Ovary (tissue), 3 donors: ENCODE results near the gene CCL2.

Experiments
- EP300 ChIP-seq: sonication (generic); formaldehyde crosslinking; IDR thresholded peaks from one replicate; pipeline ENCODE4 v1.6.1; 2017; ENCODE audit warnings: antibody characterized with exemption
- POLR2A ChIP-seq: fragments of 450-650 bp; IDR thresholded peaks from one replicate; pipeline ENCODE4 v1.6.1; 2017; ENCODE audit warnings: antibody characterized with exemption, mild to moderate bottlenecking, moderate library complexity
- TF ChIP-seq, protein P1 (sequence below), 3 donors: fragments of 450-650 bp in 2 of 3; fragments of 200-600 bp in 1 of 3; IDR thresholded peaks; one replicate each; pipeline versions ENCODE4 v1.5.1 to v1.8.0; 2016 to 2022; ENCODE audit warnings: antibody characterized with exemption in 3 of 3, mild to moderate bottlenecking in 1 of 3
- donor health status: DM: no; HTN: no; CAD: no.

DNA sequence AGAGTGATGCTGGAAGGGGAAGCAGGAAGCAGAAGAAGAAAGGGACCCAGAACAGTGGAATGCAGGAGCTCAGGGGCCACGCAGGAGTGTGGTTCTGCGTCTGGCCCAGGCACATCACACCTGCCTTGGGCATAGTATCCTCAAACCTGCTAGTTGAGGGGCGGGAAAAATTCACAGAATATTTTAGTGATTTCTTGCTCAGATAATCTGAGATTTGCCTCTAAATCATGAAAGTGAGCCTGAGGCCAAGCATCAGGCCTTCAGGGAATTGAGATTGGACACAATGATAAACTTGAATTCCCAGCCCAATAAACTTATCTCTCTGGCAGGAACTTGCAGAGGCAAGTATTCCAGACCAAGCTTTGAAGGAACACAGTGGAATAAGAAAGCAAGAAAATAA, 48.5 kb upstream of the CCL2 start:
- TF ChIP-seq, protein P1, sequence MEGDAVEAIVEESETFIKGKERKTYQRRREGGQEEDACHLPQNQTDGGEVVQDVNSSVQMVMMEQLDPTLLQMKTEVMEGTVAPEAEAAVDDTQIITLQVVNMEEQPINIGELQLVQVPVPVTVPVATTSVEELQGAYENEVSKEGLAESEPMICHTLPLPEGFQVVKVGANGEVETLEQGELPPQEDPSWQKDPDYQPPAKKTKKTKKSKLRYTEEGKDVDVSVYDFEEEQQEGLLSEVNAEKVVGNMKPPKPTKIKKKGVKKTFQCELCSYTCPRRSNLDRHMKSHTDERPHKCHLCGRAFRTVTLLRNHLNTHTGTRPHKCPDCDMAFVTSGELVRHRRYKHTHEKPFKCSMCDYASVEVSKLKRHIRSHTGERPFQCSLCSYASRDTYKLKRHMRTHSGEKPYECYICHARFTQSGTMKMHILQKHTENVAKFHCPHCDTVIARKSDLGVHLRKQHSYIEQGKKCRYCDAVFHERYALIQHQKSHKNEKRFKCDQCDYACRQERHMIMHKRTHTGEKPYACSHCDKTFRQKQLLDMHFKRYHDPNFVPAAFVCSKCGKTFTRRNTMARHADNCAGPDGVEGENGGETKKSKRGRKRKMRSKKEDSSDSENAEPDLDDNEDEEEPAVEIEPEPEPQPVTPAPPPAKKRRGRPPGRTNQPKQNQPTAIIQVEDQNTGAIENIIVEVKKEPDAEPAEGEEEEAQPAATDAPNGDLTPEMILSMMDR (IDR thresholded peaks at IDR 0.05) = no peak
- no peak for TF ChIP-seq POLR2A
- TF ChIP-seq EP300 = no peak
